H9 (cell line): ENCODE data around the gene PLRG1. TPM values are rescaled to one million over a fixed set of nuclear protein-coding genes. Genes with fewer than 3 reads are reported as not detected.

ENCODE experiments used
- DNase-seq: peaks from one replicate; pipeline ENCODE4 v3.0.0-alpha.2; 2017
- H2AFZ ChIP-seq: one replicate; pipeline ENCODE4 v1.6.1; 2013; ENCODE audit warnings: mild to moderate bottlenecking, low read length, control low read depth, moderate library complexity
- H2AK5ac ChIP-seq: 2 replicates; pipeline ENCODE4 v1.6.1; 2013; ENCODE audit warnings: low read length, control low read depth, mixed read lengths; ENCODE audit not compliant: insufficient read length
- H2BK120ac ChIP-seq: one replicate; pipeline ENCODE4 v1.6.1; 2013; ENCODE audit warnings: low read depth, mild to moderate bottlenecking, low read length, control low read depth, inconsistent platforms; ENCODE audit not compliant: poor library complexity, severe bottlenecking
- H2BK12ac ChIP-seq: 2 replicates; pipeline ENCODE4 v1.6.1; 2013; ENCODE audit warnings: low read length, control low read depth, mixed read lengths, low read depth; ENCODE audit not compliant: insufficient read length
- H2BK15ac ChIP-seq: 2 replicates; pipeline ENCODE4 v1.6.1; 2013; ENCODE audit warnings: low read depth, low read length, control low read depth
- H2BK20ac ChIP-seq: one replicate; pipeline ENCODE4 v1.6.1; 2013; ENCODE audit warnings: low read depth, mild to moderate bottlenecking, low read length, control low read depth, inconsistent platforms; ENCODE audit not compliant: poor library complexity, severe bottlenecking
- H2BK5ac ChIP-seq: 2 replicates; pipeline ENCODE4 v1.6.1; 2013; ENCODE audit warnings: low read length, control low read depth, mixed read lengths; ENCODE audit not compliant: insufficient read length
- H3K14ac ChIP-seq: 2 replicates; pipeline ENCODE4 v1.6.1; 2013; ENCODE audit warnings: low read length, control low read depth; ENCODE audit not compliant: insufficient read depth
- H3K18ac ChIP-seq: 2 replicates; pipeline ENCODE4 v1.6.1; 2013; ENCODE audit warnings: low read depth, mild to moderate bottlenecking, mixed read lengths, low read length, control low read depth; ENCODE audit not compliant: insufficient read length
- H3K23ac ChIP-seq: 2 replicates; pipeline ENCODE4 v1.6.1; 2013; ENCODE audit warnings: low read length, control low read depth, mixed read lengths, low read depth; ENCODE audit not compliant: insufficient read length
- H3K23me2 ChIP-seq: 2 replicates; pipeline ENCODE4 v1.6.1; 2013; ENCODE audit warnings: low read depth, mild to moderate bottlenecking, mixed read lengths, low read length, control low read depth; ENCODE audit not compliant: insufficient read length, poor library complexity, severe bottlenecking
- H3K27ac ChIP-seq: 2 replicates; pipeline ENCODE4 v1.5.1; 2013; ENCODE audit warnings: low read length, control low read depth, mixed read lengths, low read depth; ENCODE audit not compliant: insufficient read length
- H3K27me3 ChIP-seq: 2 replicates; pipeline ENCODE4 v1.6.1; 2013; ENCODE audit warnings: low read length, control low read depth, inconsistent platforms; ENCODE audit not compliant: insufficient read depth
- H3K4ac ChIP-seq: 2 replicates; pipeline ENCODE4 v1.6.1; 2013; ENCODE audit warnings: low read depth, mild to moderate bottlenecking, control low read depth, inconsistent platforms, low read length, moderate library complexity
- H3K4me1 ChIP-seq: 2 replicates; pipeline ENCODE4 v1.6.1; 2013; ENCODE audit warnings: low read length, control low read depth, inconsistent platforms; ENCODE audit not compliant: insufficient read depth
- H3K4me2 ChIP-seq: 2 replicates; pipeline ENCODE4 v1.6.1; 2013; ENCODE audit warnings: low read length, control low read depth, mixed read lengths; ENCODE audit not compliant: insufficient read length, insufficient read depth
- H3K56ac ChIP-seq: 2 replicates; pipeline ENCODE4 v1.6.1; 2013; ENCODE audit warnings: low read depth, mild to moderate bottlenecking, mixed read lengths, low read length, control low read depth; ENCODE audit not compliant: insufficient read length
- H3K79me1 ChIP-seq: 2 replicates; pipeline ENCODE4 v1.6.1; 2013; ENCODE audit warnings: low read depth, mild to moderate bottlenecking, moderate library complexity, low read length, control low read depth, inconsistent platforms; ENCODE audit not compliant: insufficient read depth, poor library complexity, severe bottlenecking
- H3K79me2 ChIP-seq: 2 replicates; pipeline ENCODE4 v1.6.1; 2013; ENCODE audit warnings: low read length, control low read depth, inconsistent platforms; ENCODE audit not compliant: insufficient read depth
- H3K9ac ChIP-seq: 2 replicates; pipeline ENCODE4 v1.6.1; 2013; ENCODE audit warnings: low read length, control low read depth, mixed read lengths; ENCODE audit not compliant: insufficient read length; ENCODE audit errors: extremely low read depth
- H3K9me3 ChIP-seq: one replicate; pipeline ENCODE4 v1.6.1; 2013; ENCODE audit warnings: low read depth, low read length, inconsistent platforms; ENCODE audit not compliant: control insufficient read depth
- H3T11ph ChIP-seq: one replicate; pipeline ENCODE4 v1.6.1; 2013; ENCODE audit warnings: mild to moderate bottlenecking, low read length, control low read depth, inconsistent platforms
- H4K20me1 ChIP-seq: one replicate; pipeline ENCODE4 v1.6.1; 2013; ENCODE audit not compliant: control insufficient read depth, insufficient read length, insufficient read depth
- H4K5ac ChIP-seq: 2 replicates; pipeline ENCODE4 v1.6.1; 2013; ENCODE audit warnings: low read depth, mild to moderate bottlenecking, mixed read lengths, low read length, control low read depth; ENCODE audit not compliant: insufficient read length
- H4K8ac ChIP-seq: replicated peaks from 2 replicates; pipeline ENCODE4 v1.6.1; 2013; ENCODE audit warnings: low read length, control low read depth, mixed read lengths, low read depth; ENCODE audit not compliant: insufficient read length
- H4K91ac ChIP-seq: 2 replicates; pipeline ENCODE4 v1.6.1; 2013; ENCODE audit warnings: low read depth, mild to moderate bottlenecking, moderate library complexity, mixed read lengths, low read length, control low read depth; ENCODE audit not compliant: insufficient read length
- H3K27ac Mint-ChIP-seq, 3 experiments: 2 replicates in 2 of 3; 3 replicates in 1 of 3; pipeline ENCODE4 v1.8.0; 2020 to 2021; ENCODE audit warnings: mixed read lengths in 3 of 3, mild to moderate bottlenecking in 1 of 3, moderate library complexity in 1 of 3
- H3K27me3 Mint-ChIP-seq: 2 replicates; pipeline ENCODE4 v1.8.0; 2021; ENCODE audit warnings: low read depth, mild to moderate bottlenecking, moderate library complexity, mixed read lengths
- H3K36me3 Mint-ChIP-seq, 3 experiments: 2 replicates in 2 of 3; 3 replicates in 1 of 3; pipeline ENCODE4 v1.8.0; 2020 to 2021; ENCODE audit warnings: low read depth in 3 of 3, mixed read lengths in 3 of 3; ENCODE audit not compliant: insufficient read depth in 1 of 3
- H3K4me1 Mint-ChIP-seq, 2 experiments: 2 replicates each; pipeline ENCODE4 v1.8.0; 2020; ENCODE audit warnings: mixed read lengths in 2 of 2
- H3K4me3 Mint-ChIP-seq, 2 experiments: 2 replicates in 1 of 2; 3 replicates in 1 of 2; pipeline ENCODE4 v1.8.0; 2020 to 2021; ENCODE audit warnings: mild to moderate bottlenecking in 2 of 2, mixed read lengths in 2 of 2, moderate library complexity in 1 of 2
- H3K9me3 Mint-ChIP-seq, 2 experiments: 2 replicates in 1 of 2; 3 replicates in 1 of 2; pipeline ENCODE4 v1.8.0; 2020; ENCODE audit warnings: mild to moderate bottlenecking in 2 of 2, mixed read lengths in 2 of 2, moderate library complexity in 1 of 2
- WGBS: extraction: QIAGEN DNeasy Blood & Tissue Kit; methylation state at CpG from one replicate; pipeline ENCODE4 v1.1.7; 2013; ENCODE audit warnings: missing lambda C conversion rate, low lambda C conversion rate, mixed read lengths; ENCODE audit not compliant: insufficient read length; ENCODE audit errors: extremely low coverage; 5-methylcytosine and 5-hydroxymethylcytosine counted together
- total RNA-seq: library from RNA; stranded (reverse); gene quantifications from 2 replicates; pipeline ENCODE4 v1.2.1, GENCODE V29; 2021
- TF ChIP-seq, protein P1 (sequence below): fragments of 200-600 bp; sonication (generic); conservative IDR thresholded peaks from 3 replicates; pipeline ENCODE4 v1.8.0; 2021; ENCODE audit warnings: antibody characterized with exemption, mild to moderate bottlenecking

Gene PLRG1
- total RNA-seq, 1 experiment from 2014 or later: 113 TPM

DNA sequence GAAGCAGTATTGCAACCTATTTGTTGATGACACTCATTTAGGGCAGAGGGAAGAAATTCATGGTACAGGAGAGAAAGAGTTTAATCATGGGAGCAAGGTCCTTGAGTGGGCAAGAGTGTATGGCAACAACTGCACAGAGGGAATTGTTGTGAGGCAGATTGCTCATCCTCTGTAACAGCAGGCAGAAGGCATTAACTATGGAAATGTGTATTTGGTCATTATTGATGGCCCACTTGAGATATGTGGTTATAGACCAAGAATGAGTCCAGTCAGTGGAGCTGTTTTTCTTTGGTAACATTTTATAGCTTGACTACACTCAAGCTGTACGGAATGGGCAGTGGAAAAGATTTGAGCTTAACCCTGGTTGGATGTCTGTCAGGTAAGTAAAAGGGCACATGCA is 15.9 kb downstream of the PLRG1 start:
- Histone ChIP-seq H2BK120ac (no peak overlapping the region), H3K27me3 (no peaks in the 10 kb centered on the region), H3K79me1 (no peaks in the 10 kb centered on the region), H2BK12ac (no peak overlapping the region), H4K5ac (no peak overlapping the region), H3K27ac (no peak overlapping the region), H2BK20ac (no peak overlapping the region), H2AK5ac (no peak overlapping the region), H3K9me3 (no peaks in the 10 kb centered on the region), H2AFZ (no peak overlapping the region), H2BK15ac (no peak overlapping the region), H3K79me2 (no peaks in the 10 kb centered on the region), H4K20me1 (no peaks in the 10 kb centered on the region), H3T11ph (no peak overlapping the region), H3K9ac (no peak overlapping the region), H2BK5ac (no peak overlapping the region), H3K4ac (no peak overlapping the region), H4K91ac (no peak overlapping the region), H3K4me1 (no peaks in the 10 kb centered on the region), H3K18ac (no peak overlapping the region), H3K56ac (no peak overlapping the region), H3K23me2 (no peaks in the 10 kb centered on the region), H3K4me2 (no peak overlapping the region), H4K8ac (no peak overlapping the region), H3K23ac (no peak overlapping the region), H3K14ac (no peak overlapping the region)
- no peak for DNase-seq
- Mint-ChIP-seq H3K27me3 (no peaks in the 10 kb centered on the region), H3K36me3 (peaks cover 8 to 21% (median 11%) of the 10 kb centered on the region in 3 experiments; a peak in 5 of 7 replicates), H3K4me3 (no peak overlapping the region), H3K4me1 (no peaks in the 10 kb centered on the region), H3K9me3 (no peaks in the 10 kb centered on the region), H3K27ac (peak overlapping the region in 1 of 3 experiments; percentile 55; a peak in 2 of 7 replicates)
- TF ChIP-seq, protein P1, sequence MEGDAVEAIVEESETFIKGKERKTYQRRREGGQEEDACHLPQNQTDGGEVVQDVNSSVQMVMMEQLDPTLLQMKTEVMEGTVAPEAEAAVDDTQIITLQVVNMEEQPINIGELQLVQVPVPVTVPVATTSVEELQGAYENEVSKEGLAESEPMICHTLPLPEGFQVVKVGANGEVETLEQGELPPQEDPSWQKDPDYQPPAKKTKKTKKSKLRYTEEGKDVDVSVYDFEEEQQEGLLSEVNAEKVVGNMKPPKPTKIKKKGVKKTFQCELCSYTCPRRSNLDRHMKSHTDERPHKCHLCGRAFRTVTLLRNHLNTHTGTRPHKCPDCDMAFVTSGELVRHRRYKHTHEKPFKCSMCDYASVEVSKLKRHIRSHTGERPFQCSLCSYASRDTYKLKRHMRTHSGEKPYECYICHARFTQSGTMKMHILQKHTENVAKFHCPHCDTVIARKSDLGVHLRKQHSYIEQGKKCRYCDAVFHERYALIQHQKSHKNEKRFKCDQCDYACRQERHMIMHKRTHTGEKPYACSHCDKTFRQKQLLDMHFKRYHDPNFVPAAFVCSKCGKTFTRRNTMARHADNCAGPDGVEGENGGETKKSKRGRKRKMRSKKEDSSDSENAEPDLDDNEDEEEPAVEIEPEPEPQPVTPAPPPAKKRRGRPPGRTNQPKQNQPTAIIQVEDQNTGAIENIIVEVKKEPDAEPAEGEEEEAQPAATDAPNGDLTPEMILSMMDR: no peak
- no CpG with 5 or more reads among the region's 1 CpG for WGBS
